Mesothelial cell of epicardium (in vitro differentiated cells): ENCODE results near the gene FAM168A. TPM values are rescaled to one million over a fixed set of nuclear protein-coding genes. Genes with fewer than 3 reads are reported as not detected.
A peak's percentile ranks its signal among the peaks of the same experiment; 100 is the strongest.

Experiments used
- DNase-seq, 2 experiments: peaks; one replicate each; pipeline ENCODE4 v3.0.0; 2021; ENCODE audit warnings: low spot score in 2 of 2; ENCODE audit not compliant: unreplicated experiment in 2 of 2
- H3K27ac Mint-ChIP-seq: 2 replicates; pipeline ENCODE4 v1.8.0; 2021; ENCODE audit warnings: mixed read lengths
- H3K27me3 Mint-ChIP-seq: 2 replicates; pipeline ENCODE4 v1.8.0; 2021; ENCODE audit warnings: low read depth, mixed read lengths
- H3K36me3 Mint-ChIP-seq: 2 replicates; pipeline ENCODE4 v1.8.0; 2021; ENCODE audit warnings: mixed read lengths
- H3K4me1 Mint-ChIP-seq: 2 replicates; pipeline ENCODE4 v1.8.0; 2021; ENCODE audit warnings: mixed read lengths
- H3K4me3 Mint-ChIP-seq: 2 replicates; pipeline ENCODE4 v1.8.0; 2021; ENCODE audit warnings: mild to moderate bottlenecking, moderate library complexity, mixed read lengths
- H3K9me3 Mint-ChIP-seq: 2 replicates; pipeline ENCODE4 v1.8.0; 2021; ENCODE audit warnings: mixed read lengths
- total RNA-seq: library from RNA; stranded (reverse); gene quantifications from 3 replicates; pipeline ENCODE4 v1.2.1, GENCODE V29; 2021
- TF ChIP-seq, protein P1 (sequence below): fragments of 200-600 bp; sonication (generic); IDR thresholded peaks from one replicate; pipeline ENCODE4 v1.5.0; 2021; ENCODE audit warnings: antibody characterized with exemption; ENCODE audit not compliant: unreplicated experiment

FAM168A gene
- total RNA-seq, 1 donor from 2014 or later: 61.8 TPM

DNA sequence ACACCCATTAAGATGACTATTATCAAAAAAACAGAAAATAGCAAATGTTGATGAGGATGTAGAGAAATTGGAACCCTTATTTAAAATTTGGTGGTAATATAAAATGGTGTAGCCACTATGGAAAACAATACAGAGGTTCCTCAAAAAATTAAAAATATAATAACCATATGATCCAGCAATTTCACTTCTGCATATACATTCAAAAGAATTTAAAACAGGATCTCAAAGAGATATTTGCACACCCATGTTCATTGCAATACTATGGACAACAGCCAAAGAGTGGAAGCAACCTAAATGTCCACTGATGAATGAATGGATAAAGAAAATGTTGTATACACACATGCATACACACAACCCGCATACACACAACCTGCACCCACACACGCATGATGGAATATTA lies 102.2 kb downstream of the FAM168A start:
- DNase-seq: no peak
- Mint-ChIP-seq H3K27ac (no peak overlapping the region), H3K36me3 (peaks cover 34% of the 10 kb centered on the region), H3K4me3 (no peak overlapping the region), H3K9me3 (peaks cover 24% of the 10 kb centered on the region), H3K27me3 (no peaks in the 10 kb centered on the region), H3K4me1 (peaks cover 3% of the 10 kb centered on the region)
- TF ChIP-seq, protein P1, sequence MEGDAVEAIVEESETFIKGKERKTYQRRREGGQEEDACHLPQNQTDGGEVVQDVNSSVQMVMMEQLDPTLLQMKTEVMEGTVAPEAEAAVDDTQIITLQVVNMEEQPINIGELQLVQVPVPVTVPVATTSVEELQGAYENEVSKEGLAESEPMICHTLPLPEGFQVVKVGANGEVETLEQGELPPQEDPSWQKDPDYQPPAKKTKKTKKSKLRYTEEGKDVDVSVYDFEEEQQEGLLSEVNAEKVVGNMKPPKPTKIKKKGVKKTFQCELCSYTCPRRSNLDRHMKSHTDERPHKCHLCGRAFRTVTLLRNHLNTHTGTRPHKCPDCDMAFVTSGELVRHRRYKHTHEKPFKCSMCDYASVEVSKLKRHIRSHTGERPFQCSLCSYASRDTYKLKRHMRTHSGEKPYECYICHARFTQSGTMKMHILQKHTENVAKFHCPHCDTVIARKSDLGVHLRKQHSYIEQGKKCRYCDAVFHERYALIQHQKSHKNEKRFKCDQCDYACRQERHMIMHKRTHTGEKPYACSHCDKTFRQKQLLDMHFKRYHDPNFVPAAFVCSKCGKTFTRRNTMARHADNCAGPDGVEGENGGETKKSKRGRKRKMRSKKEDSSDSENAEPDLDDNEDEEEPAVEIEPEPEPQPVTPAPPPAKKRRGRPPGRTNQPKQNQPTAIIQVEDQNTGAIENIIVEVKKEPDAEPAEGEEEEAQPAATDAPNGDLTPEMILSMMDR: no peak

DNA sequence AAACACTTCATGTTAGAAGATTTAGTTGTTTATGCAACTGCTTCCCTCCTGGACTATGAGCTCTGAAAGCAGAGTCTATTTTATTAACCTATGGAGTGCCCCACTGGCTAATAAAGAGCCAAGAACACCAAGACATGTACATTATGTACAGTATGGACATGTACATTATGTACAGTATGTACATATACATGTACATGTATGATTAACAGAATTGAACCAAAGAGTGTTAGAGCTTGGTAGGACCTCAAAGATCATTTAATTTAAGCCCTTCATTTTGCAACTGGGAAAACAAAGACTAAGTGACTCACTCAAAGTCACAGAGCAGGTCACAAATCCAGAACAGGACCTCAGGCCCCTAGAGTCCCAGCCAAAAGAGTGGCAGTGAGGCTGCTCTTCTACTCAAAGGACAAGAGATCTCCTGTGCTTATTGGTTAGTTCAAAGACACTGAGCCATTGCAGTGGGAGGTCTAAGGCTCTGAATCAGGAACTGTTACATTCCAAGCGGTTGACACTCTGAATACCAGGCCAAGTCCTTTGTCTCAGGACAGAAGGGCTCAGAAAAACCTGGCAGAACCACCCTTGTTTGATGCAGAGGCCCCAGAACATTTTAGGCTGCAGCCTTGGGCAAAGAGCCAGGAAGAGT lies 103.8 kb downstream of the FAM168A start:
- Mint-ChIP-seq H3K4me1 (peaks cover 3% of the 10 kb centered on the region), H3K9me3 (peaks cover 14% of the 10 kb centered on the region), H3K36me3 (peaks cover 27% of the 10 kb centered on the region), H3K4me3 (no peak overlapping the region), H3K27ac (no peak overlapping the region), H3K27me3 (no peaks in the 10 kb centered on the region)
- TF ChIP-seq, protein P1: no peak
- DNase-seq: no peak

DNA sequence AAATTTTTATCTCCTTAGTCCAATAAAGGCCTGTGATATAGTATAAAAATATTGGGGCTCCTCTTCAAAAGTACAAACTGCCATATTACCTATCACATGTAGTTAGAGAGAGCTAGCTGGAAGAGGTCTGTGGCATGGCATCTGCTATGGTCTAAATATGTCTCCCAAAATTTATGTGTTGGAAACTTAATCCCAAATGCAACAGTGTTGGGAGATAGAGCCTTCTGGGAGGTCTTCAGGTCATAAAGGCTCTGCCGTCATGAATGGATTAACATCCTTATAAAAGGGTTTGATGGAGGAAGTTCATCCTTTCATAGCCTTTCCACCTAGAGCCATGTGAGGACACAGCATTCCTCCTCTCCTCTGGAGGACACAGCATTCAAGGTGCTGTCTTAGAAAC lies 116.3 kb downstream of the FAM168A start:
- Mint-ChIP-seq H3K27ac (no peak overlapping the region), H3K9me3 (peaks cover 16% of the 10 kb centered on the region), H3K4me3 (no peak overlapping the region), H3K36me3 (peaks cover 9% of the 10 kb centered on the region), H3K4me1 (no peaks in the 10 kb centered on the region), H3K27me3 (no peaks in the 10 kb centered on the region)
- DNase-seq: no peak
- TF ChIP-seq, protein P1: no peak

DNA sequence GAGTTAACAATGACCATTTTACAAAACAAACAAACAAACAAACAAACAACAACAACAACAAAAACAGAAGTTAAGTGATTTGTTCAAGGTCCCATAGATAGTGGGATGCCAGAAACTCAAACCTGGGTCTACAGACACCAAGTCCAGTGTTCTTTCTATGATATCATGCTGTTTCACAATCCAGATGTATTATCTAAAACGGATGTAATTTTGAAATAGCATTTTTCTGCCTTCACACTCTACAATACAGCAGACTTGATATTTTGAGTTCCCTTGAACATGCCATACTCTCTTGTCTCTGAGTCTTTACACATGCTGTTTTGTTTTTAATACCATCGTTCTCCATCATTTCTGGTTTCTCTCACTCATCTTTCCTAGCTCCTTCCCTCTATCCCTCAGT lies 117.2 kb downstream of the FAM168A start:
- Mint-ChIP-seq H3K4me1 (no peaks in the 10 kb centered on the region), H3K27me3 (no peaks in the 10 kb centered on the region), H3K27ac (no peak overlapping the region), H3K9me3 (peaks cover 18% of the 10 kb centered on the region), H3K4me3 (no peak overlapping the region), H3K36me3 (peaks cover 9% of the 10 kb centered on the region)
- TF ChIP-seq, protein P1: no peak
- no peak for DNase-seq

DNA sequence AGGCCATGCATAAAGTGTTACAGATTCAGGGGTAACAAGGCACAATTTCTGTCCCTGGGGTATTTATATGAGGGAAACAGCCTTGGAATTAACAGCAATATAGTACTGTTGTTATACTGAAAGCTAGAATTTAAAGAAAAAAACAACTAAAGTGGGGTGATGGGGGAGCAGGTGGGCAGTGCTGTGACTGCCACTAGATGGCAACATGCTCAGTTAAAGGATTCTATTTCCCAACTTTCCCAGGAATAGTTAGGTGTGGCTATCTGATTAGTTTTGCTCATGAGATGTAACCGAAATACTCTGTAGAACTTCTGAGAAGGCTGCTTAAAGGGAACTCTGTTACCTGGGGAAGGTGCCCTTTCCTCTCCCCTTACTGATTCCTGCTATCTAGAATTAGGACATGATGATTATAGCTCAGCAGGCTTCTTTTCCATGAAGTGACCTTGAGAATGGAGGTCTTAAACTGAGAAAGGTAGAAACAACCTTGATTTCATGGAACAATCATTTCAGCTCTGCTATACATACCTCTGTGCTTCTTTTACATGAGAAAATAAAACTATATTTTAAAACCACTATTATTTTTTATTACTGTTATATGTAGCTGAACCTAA lies 119.1 kb downstream of the FAM168A start:
- TF ChIP-seq, protein P1: peak; percentile 20
- Mint-ChIP-seq H3K4me1 (no peaks in the 10 kb centered on the region), H3K27me3 (no peaks in the 10 kb centered on the region)

More for the DNA sequence above, 119.1 kb downstream of the FAM168A start:
- Mint-ChIP-seq H3K9me3 (peaks cover 18% of the 10 kb centered on the region), H3K4me3 (no peak overlapping the region), H3K27ac (no peak overlapping the region), H3K36me3 (peaks cover 9% of the 10 kb centered on the region)
- no peak for DNase-seq
